GM19438 (cell line): ENCODE results near the gene PRELP.
"Not testable (repeated sequence)": the region's sequence is repeated elsewhere in the genome, so short reads cannot be mapped to it uniquely, and the experiment has no call there.

Experiments
- ATAC-seq: cut with Tn5 transposase; IDR thresholded peaks from one replicate; pipeline ENCODE4 v1.9.1; 2021; ENCODE audit warnings: low read depth; ENCODE audit not compliant: unreplicated experiment

PRELP gene

GRCh38 chr1:203475012-203475981 lies at the start of gene PRELP:
Gene PRELP (plus strand): TSS chr1:203475806. CDS start chr1:203483185, 7,379 bp downstream.
- no peak for ATAC-seq

- no peak for ATAC-seq
Observed at GRCh38 chr1:203426366-203426765, 49.2 kb upstream of the PRELP start.

- no peak for ATAC-seq
Observed at GRCh38 chr1:203426870-203427269, 48.7 kb upstream of the PRELP start.

- ATAC-seq: no peak
Observed at GRCh38 chr1:203427451-203427850, 48.2 kb upstream of the PRELP start.

- ATAC-seq: no peak
Observed at GRCh38 chr1:203428981-203429599, 46.5 kb upstream of the PRELP start.

- no peak for ATAC-seq
Observed at GRCh38 chr1:203435615-203436014, 40.0 kb upstream of the PRELP start.

- ATAC-seq: no peak
Observed at GRCh38 chr1:203437696-203438315, 37.8 kb upstream of the PRELP start.

- no peak for ATAC-seq
Observed at GRCh38 chr1:203439131-203439730, 36.4 kb upstream of the PRELP start.

- no peak for ATAC-seq
Observed at GRCh38 chr1:203440771-203441170, 34.8 kb upstream of the PRELP start.

GRCh38 chr1:203441766-203442165 lies 33.8 kb upstream of the PRELP start:
- ATAC-seq: no peak

- ATAC-seq: no peak
Observed at GRCh38 chr1:203442821-203443220, 32.8 kb upstream of the PRELP start.

- ATAC-seq: no peak
Observed at GRCh38 chr1:203443296-203443695, 32.3 kb upstream of the PRELP start.

GRCh38 chr1:203444171-203444576 lies 31.4 kb upstream of the PRELP start:
- ATAC-seq: no peak

GRCh38 chr1:203447151-203447550 lies 28.5 kb upstream of the PRELP start:
- ATAC-seq: no peak

GRCh38 chr1:203447598-203447997 lies 28.0 kb upstream of the PRELP start:
- ATAC-seq: not testable (repeated sequence)

- no peak for ATAC-seq
Observed at GRCh38 chr1:203448521-203449061, 27.0 kb upstream of the PRELP start.

GRCh38 chr1:203450001-203450400 lies 25.6 kb upstream of the PRELP start:
- ATAC-seq: no peak

- no peak for ATAC-seq
Observed at GRCh38 chr1:203450479-203451149, 25.0 kb upstream of the PRELP start.

GRCh38 chr1:203451836-203452784 lies 23.5 kb upstream of the PRELP start:
- no peak for ATAC-seq
